Left ventricle myocardium inferior (tissue), 1 donor: ENCODE data around the gene MKRN1. TPM values are rescaled to one million over a fixed set of nuclear protein-coding genes. Genes with fewer than 3 reads are reported as not detected.

ENCODE experiments used
- DNase-seq: peaks from one replicate; pipeline ENCODE4 v3.0.0-alpha.2; 2020
- H3K27ac ChIP-seq: fragments of 200-600 bp; replicated peaks from 2 replicates; pipeline ENCODE4 v1.8.0; 2021
- H3K27me3 ChIP-seq: fragments of 200-600 bp; 2 replicates; pipeline ENCODE4 v1.8.0; 2021; ENCODE audit warnings: low read depth
- H3K36me3 ChIP-seq: fragments of 200-600 bp; 2 replicates; pipeline ENCODE4 v1.8.0; 2021
- H3K4me1 ChIP-seq: fragments of 200-600 bp; 2 replicates; pipeline ENCODE4 v1.8.0; 2021
- H3K4me3 ChIP-seq: fragments of 200-600 bp; 2 replicates; pipeline ENCODE4 v1.8.0; 2021; ENCODE audit warnings: mild to moderate bottlenecking, moderate library complexity
- H3K9me3 ChIP-seq: fragments of 200-600 bp; replicated peaks from 2 replicates; pipeline ENCODE4 v1.8.0; 2021
- intact Hi-C: fragments of 100-400 bp; cut with micrococcal nuclease; formaldehyde crosslinking; loops from one replicate; pipeline ENCODE4 v1.11.0; 2022
- total RNA-seq: library from RNA; stranded (reverse); fragmentation: NEBNext Ultra II Directional; extraction: Animal tissue kit (Norgen Biotek cat#: 25700); gene quantifications from one replicate; pipeline ENCODE4 v1.2.1, GENCODE V29; 2021
- TF ChIP-seq, protein P1 (sequence below): fragments of 200-600 bp; IDR thresholded peaks from 2 replicates; pipeline ENCODE4 v1.8.0; 2021; ENCODE audit warnings: antibody characterized with exemption, mild to moderate bottlenecking, borderline replicate concordance
- donor health status: DM: no; HTN: yes; CAD: no; lungs with severe emphysema.

MKRN1 gene
- total RNA-seq, 1 donor from 2014 or later, result 90.0 TPM

GRCh38 chr7:140489026-140489359 is 9.7 kb upstream of the MKRN1 start:
- intact Hi-C loops, result no loop called here

GRCh38 chr7:140485500-140486265 is 6.4 kb upstream of the MKRN1 start:
- Histone ChIP-seq H3K9me3 (no peaks in the 10 kb centered on the region), H3K27me3 (no peaks in the 10 kb centered on the region), H3K36me3 (no peaks in the 10 kb centered on the region), H3K27ac (no peak overlapping the region), H3K4me1 (no peaks in the 10 kb centered on the region), H3K4me3 (no peak overlapping the region)
- intact Hi-C loops, result no loop called here
- DNase-seq, result no peak
- TF ChIP-seq, protein P1, sequence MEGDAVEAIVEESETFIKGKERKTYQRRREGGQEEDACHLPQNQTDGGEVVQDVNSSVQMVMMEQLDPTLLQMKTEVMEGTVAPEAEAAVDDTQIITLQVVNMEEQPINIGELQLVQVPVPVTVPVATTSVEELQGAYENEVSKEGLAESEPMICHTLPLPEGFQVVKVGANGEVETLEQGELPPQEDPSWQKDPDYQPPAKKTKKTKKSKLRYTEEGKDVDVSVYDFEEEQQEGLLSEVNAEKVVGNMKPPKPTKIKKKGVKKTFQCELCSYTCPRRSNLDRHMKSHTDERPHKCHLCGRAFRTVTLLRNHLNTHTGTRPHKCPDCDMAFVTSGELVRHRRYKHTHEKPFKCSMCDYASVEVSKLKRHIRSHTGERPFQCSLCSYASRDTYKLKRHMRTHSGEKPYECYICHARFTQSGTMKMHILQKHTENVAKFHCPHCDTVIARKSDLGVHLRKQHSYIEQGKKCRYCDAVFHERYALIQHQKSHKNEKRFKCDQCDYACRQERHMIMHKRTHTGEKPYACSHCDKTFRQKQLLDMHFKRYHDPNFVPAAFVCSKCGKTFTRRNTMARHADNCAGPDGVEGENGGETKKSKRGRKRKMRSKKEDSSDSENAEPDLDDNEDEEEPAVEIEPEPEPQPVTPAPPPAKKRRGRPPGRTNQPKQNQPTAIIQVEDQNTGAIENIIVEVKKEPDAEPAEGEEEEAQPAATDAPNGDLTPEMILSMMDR, result no peak

More at GRCh38 chr7:140489026-140489359, 9.7 kb upstream of the MKRN1 start:
- Histone ChIP-seq H3K36me3 (no peaks in the 10 kb centered on the region), H3K4me3 (no peak overlapping the region), H3K27ac (no peak overlapping the region), H3K27me3 (no peaks in the 10 kb centered on the region), H3K4me1 (no peaks in the 10 kb centered on the region), H3K9me3 (no peaks in the 10 kb centered on the region)
- TF ChIP-seq, protein P1, result no peak
- DNase-seq, result no peak

DNA sequence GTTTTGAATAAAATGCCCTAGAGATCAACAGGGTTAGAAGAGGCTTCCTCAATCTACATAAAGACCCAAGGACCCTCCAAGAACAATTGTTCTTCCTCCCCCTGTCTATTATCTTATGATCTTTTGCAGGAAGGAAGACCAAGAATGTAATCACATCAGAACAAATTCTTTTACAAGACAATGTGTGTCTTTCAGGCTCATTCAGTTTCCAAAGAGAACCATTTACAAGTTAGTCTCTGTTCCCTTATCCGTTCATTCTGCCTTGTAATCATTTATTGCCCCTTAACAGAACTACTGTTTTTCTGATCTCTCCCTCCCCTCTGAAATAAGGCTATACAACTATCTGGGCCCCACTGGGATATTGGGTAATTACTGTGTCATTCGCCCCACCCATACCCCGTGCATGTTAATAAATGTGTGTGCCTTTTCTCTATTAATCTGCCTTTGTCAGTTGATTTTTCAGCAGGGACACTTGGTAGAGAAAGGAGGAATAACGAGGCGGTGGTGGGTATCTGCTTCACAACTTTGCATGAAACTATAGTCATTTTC is 5.7 kb upstream of the MKRN1 start:
- H3K27ac ChIP-seq, result no peak overlapping the region
- TF ChIP-seq, protein P1, result no peak
- intact Hi-C loops, result no loop called here
- no peaks in the 10 kb centered on the region for H3K4me1 ChIP-seq
- H3K9me3 ChIP-seq, result no peaks in the 10 kb centered on the region
- H3K36me3 ChIP-seq, result no peaks in the 10 kb centered on the region
- no peak for DNase-seq
- no peaks in the 10 kb centered on the region for H3K27me3 ChIP-seq
- H3K4me3 ChIP-seq, result no peak overlapping the region

DNA sequence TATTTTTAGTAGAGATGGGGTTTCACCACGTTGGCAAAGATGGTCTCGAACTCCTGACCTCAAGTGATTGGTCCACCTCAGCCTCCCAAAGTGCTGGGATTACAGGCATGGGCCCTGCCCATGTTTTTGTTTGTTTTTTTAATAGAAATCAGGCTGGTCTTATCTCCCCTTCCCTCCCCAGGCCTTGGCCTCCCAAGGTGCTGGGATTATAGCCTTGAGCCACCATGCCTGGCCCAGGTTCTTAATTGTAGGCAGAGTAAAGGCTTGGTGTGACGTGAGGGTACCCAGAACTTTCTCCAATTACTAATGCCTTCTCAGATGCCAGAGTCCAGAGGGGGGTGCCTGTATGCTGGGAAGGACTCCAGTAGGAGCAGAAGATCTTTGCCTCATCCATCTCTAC is 5.2 kb upstream of the MKRN1 start:
- Histone ChIP-seq H3K27me3 (no peaks in the 10 kb centered on the region), H3K36me3 (no peaks in the 10 kb centered on the region), H3K4me3 (no peak overlapping the region), H3K9me3 (no peaks in the 10 kb centered on the region), H3K4me1 (peaks cover 5% of the 10 kb centered on the region), H3K27ac (no peak overlapping the region)
- intact Hi-C loops, result no loop called here
- no peak for DNase-seq
- TF ChIP-seq, protein P1, result no peak

DNA sequence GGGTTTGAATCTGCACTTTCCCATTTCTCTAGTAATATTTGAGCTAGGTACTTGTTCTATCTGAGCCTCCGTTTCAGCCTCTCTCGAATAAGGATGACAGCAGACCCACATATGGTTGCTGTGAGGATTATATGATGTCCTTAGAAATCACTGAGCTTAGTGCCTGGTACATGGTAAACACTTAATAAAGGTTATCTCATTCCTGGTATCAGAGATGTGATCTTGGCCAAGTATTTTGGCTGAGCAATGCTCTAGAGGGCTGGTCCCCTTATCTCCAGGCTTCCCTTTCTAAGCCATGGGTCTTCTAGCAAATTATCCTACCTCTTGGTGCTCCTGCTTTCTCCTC is 407 bp upstream of the MKRN1 start:
- H3K36me3 ChIP-seq, result no peaks in the 10 kb centered on the region
- H3K27ac ChIP-seq, result peak overlapping the region; percentile 93
- intact Hi-C loops, result no loop called here

More for the DNA sequence above, 407 bp upstream of the MKRN1 start:
- H3K4me3 ChIP-seq, result peak overlapping the region; percentile 97
- H3K27me3 ChIP-seq, result no peaks in the 10 kb centered on the region
- no peaks in the 10 kb centered on the region for H3K9me3 ChIP-seq
- H3K4me1 ChIP-seq, result peaks cover 47% of the 10 kb centered on the region
- TF ChIP-seq, protein P1, result no peak
- DNase-seq, result no peak
